ENCODE data around the gene PSMD13. TPM values are rescaled to one million over a fixed set of nuclear protein-coding genes. Genes with fewer than 3 reads are reported as not detected.

The PSMD13 gene
- total and polyA plus RNA-seq, 2 of the 13 experiments (the other 11 are each of a cell fraction or from before 2014, with no cell fraction given), result 83.0 to 117 TPM

DNA sequence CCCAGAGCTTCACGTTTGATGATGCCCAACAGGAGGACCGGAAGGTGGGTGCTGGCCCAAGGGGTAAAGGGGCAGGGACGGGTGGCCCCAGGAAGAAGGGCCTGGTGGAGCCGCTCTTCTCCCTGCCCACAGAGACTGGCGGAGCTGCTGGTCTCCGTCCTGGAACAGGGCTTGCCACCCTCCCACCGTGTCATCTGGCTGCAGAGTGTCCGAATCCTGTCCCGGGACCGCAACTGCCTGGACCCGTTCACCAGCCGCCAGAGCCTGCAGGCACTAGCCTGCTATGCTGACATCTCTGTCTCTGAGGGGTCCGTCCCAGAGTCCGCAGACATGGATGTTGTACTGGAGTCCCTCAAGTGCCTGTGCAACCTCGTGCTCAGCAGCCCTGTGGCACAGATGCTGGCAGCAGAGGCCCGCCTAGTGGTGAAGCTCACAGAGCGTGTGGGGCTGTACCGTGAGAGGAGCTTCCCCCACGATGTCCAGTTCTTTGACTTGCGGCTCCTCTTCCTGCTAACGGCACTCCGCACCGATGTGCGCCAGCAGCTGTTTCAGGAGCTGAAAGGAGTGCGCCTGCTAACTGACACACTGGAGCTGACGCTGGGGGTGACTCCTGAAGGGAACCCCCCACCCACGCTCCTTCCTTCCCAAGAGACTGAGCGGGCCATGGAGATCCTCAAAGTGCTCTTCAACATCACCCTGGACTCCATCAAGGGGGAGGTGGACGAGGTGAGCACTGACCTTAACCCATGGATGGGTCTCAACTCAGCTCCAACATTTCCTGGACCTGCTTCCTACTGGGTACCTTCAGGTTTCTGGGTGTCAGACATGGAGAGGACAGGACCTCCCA lies 27.3 kb upstream of the PSMD13 start (continued):
- TF ChIP-seq, protein P1, sequence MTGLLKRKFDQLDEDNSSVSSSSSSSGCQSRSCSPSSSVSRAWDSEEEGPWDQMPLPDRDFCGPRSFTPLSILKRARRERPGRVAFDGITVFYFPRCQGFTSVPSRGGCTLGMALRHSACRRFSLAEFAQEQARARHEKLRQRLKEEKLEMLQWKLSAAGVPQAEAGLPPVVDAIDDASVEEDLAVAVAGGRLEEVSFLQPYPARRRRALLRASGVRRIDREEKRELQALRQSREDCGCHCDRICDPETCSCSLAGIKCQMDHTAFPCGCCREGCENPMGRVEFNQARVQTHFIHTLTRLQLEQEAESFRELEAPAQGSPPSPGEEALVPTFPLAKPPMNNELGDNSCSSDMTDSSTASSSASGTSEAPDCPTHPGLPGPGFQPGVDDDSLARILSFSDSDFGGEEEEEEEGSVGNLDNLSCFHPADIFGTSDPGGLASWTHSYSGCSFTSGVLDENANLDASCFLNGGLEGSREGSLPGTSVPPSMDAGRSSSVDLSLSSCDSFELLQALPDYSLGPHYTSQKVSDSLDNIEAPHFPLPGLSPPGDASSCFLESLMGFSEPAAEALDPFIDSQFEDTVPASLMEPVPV (CRISPR knock-in tag; IDR thresholded peaks at IDR 0.05), result no peak
- TF ChIP-seq, protein P2, sequence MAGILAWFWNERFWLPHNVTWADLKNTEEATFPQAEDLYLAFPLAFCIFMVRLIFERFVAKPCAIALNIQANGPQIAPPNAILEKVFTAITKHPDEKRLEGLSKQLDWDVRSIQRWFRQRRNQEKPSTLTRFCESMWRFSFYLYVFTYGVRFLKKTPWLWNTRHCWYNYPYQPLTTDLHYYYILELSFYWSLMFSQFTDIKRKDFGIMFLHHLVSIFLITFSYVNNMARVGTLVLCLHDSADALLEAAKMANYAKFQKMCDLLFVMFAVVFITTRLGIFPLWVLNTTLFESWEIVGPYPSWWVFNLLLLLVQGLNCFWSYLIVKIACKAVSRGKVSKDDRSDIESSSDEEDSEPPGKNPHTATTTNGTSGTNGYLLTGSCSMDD (CRISPR knock-in tag; IDR thresholded peaks at IDR 0.05), result peak; percentile 61; the same call in 1 of the 2 replicates
- 0 out of 2 replicates have a peak, but pooled peaks have one; percentile 38 for TF ChIP-seq ZNF225 (CRISPR knock-in tag; IDR thresholded peaks at IDR 0.05)
- TF ChIP-seq ZNF790 (CRISPR knock-in tag; IDR thresholded peaks at IDR 0.05; ENCODE audit: borderline replicate concordance), result no peak

DNA sequence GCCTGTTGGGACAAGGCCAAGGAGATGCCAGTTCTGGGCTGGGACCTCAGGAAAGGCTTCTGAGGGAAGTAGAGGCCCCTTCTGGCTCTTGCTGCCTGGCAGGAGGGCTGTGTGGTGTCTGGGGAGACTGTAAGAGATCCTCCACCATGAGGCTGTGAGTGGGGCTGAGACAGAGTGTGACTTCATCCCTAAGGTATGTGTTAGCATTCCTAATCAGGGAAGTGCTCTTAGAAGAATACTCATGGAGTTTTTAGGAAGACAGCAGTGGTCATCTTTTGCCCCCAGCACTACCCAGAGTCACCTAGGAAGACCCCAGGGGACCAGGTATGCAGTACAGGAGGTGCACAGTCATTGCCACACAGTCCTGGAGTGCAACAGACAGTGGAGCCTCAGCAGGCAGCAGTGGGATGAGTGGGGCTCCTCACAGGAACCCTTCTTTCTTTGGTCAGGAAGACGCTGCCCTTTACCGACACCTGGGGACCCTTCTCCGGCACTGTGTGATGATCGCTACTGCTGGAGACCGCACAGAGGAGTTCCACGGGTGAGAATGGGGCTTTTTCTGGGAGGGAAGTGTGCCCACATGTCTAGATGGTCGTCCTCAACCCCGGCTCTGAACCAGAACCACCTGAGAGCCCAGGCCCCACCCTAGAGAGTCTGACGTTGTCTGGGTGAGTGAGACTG lies 26.5 kb upstream of the PSMD13 start:
- 100% methylated on average over 4 of the region's 9 CpGs for WGBS (ENCODE audit: low lambda C conversion rate)

More for the DNA sequence above, 26.5 kb upstream of the PSMD13 start:
- Histone ChIP-seq H3K9me3 (ENCODE audit: low read length) (no peaks in the 10 kb centered on the region), H3K4me1 (ENCODE audit: insufficient read depth, low read length) (peaks cover 30% of the 10 kb centered on the region), H2AFZ (ENCODE audit: low read length) (no peak overlapping the region), H3K9ac (ENCODE audit: insufficient read depth, low read depth, low read length) (peak overlapping the region; percentile 100; the same call in 1 of the 2 replicates), H3K27ac (ENCODE audit: extremely low read length, insufficient read depth, low read length) (peak overlapping the region; percentile 18), H3K4me3 (replicated peaks in 1 of 3; ENCODE audit: insufficient read depth in 1 of 3, low read depth in 2 of 3, low read length in 3 of 3) (peak overlapping the region in 2 of 3 experiments; percentile 5 to 90; a peak in 2 of 6 replicates), H4K20me1 (ENCODE audit: insufficient read depth, low read length) (peaks cover 7% of the 10 kb centered on the region; the same call in 1 of the 2 replicates), H3K27me3 (ENCODE audit: control insufficient read depth in 1 of 2, insufficient read depth in 2 of 2, low read length in 2 of 2) (no peaks in the 10 kb centered on the region; a peak in 1 of 5 replicates), H3K4me2 (ENCODE audit: low read depth, low read length) (peak overlapping the region; percentile 85), H3K79me2 (ENCODE audit: insufficient read depth, low read length) (peaks cover 45% of the 10 kb centered on the region), H3K36me3 (replicated peaks in 1 of 2; ENCODE audit: control insufficient read depth in 1 of 2, insufficient read depth in 2 of 2, low read length in 2 of 2) (peaks cover 35 to 58% of the 10 kb centered on the region in 2 experiments)
- no peak for ATAC-seq
- no peak for TF ChIP-seq ZNF207 (IDR thresholded peaks at IDR 0.05; ENCODE audit: borderline replicate concordance)
- TF ChIP-seq ZFY (CRISPR knock-in tag; IDR thresholded peaks at IDR 0.05), result no peak
- TF ChIP-seq DNMT1 (CRISPR knock-in tag; IDR thresholded peaks at IDR 0.05), result no peak
- no peak for TF ChIP-seq FOXK2 (IDR thresholded peaks at IDR 0.05)
- TF ChIP-seq, protein P3, sequence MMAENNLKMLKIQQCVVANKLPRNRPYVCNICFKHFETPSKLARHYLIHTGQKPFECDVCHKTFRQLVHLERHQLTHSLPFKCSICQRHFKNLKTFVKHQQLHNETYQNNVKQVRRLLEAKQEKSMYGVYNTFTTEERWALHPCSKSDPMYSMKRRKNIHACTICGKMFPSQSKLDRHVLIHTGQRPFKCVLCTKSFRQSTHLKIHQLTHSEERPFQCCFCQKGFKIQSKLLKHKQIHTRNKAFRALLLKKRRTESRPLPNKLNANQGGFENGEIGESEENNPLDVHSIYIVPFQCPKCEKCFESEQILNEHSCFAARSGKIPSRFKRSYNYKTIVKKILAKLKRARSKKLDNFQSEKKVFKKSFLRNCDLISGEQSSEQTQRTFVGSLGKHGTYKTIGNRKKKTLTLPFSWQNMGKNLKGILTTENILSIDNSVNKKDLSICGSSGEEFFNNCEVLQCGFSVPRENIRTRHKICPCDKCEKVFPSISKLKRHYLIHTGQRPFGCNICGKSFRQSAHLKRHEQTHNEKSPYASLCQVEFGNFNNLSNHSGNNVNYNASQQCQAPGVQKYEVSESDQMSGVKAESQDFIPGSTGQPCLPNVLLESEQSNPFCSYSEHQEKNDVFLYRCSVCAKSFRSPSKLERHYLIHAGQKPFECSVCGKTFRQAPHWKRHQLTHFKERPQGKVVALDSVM (CRISPR knock-in tag; IDR thresholded peaks at IDR 0.05), result no peak
- no peak for TF ChIP-seq U2AF1 (optimal IDR thresholded peaks at IDR 0.05; ENCODE audit: low read depth, low read length)
- TF ChIP-seq PTBP1 (IDR thresholded peaks at IDR 0.05; ENCODE audit: low read depth, low read length, poor library complexity, severe bottlenecking), result no peak
- TF ChIP-seq NONO (IDR thresholded peaks at IDR 0.05), result no peak
- TF ChIP-seq NONO (CRISPR knock-in tag; conservative IDR thresholded peaks at IDR 0.05), result no peak
- TF ChIP-seq, protein P4, sequence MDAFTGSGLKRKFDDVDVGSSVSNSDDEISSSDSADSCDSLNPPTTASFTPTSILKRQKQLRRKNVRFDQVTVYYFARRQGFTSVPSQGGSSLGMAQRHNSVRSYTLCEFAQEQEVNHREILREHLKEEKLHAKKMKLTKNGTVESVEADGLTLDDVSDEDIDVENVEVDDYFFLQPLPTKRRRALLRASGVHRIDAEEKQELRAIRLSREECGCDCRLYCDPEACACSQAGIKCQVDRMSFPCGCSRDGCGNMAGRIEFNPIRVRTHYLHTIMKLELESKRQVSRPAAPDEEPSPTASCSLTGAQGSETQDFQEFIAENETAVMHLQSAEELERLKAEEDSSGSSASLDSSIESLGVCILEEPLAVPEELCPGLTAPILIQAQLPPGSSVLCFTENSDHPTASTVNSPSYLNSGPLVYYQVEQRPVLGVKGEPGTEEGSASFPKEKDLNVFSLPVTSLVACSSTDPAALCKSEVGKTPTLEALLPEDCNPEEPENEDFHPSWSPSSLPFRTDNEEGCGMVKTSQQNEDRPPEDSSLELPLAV (CRISPR knock-in tag; conservative IDR thresholded peaks at IDR 0.05; ENCODE audit: low read depth), result no peak
- CTCF ChIA-PET (ENCODE audit: low intra/inter-chr PET ratio, low total read pairs), result no interaction called here
- BruUV-seq (replicated peaks), result no TSS peak
- in situ Hi-C loops (cut with HindIII; ENCODE audit: extremely low pct_ligation_motif_present, low pct_unique_long_range_greater_than_20kb), result no loop called here
- POLR2A ChIA-PET, result interaction anchor here (1.1 kb wide), 1 partner anchor 146 kb away, joined by 4 read pairs; no protein-coding TSS in a partner anchor
- FAIRE-seq, result no peak
- intact Hi-C loops (cut with micrococcal nuclease; ENCODE audit: unreplicated experiment), result no loop called here
- no peak for DNase-seq (ENCODE audit: low spot score)

Data from HepG2 (cell line).